GM18867 (cell line): Measurements from ENCODE around the gene COMMD6.

Source experiments
- ATAC-seq: cut with Tn5 transposase; IDR thresholded peaks from one replicate; pipeline ENCODE4 v1.9.1; 2021; ENCODE audit warnings: mild to moderate bottlenecking, moderate library complexity; ENCODE audit not compliant: unreplicated experiment

The COMMD6 gene

DNA sequence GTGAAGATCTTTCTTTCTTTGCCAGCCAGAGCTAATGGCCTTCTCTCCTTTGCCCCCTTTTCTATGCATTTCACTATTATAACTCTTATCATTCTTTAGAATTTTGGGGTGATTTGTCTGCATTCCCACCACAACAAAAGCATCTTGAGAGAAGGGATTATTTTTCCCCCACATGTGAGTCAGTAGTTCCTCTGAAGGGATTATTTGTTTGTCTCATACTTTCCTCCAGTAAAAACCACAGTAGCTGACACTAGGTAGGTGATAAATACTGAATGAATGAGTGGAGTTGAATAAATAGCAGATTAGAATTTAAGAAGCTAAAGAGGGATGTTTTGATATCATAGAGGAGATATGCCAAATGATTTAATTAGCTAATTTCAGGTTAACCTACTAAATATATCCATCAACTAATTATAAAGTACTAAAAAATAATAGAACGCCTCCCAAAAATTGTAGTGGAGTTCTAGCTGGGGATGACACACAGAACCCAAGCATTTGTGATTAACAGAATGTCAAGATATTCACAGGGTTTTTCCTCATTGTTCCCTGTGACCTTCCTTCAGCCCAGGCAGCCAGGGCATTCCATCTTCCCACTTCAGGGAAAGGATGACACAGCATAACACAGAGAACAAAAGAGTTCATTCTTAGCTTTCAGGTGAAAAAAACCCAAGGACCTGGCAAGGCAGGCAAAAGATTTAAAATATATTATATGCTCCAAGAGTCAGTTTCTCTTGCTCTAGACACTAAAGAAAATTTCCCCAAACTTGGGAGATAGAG, 52.2 kb downstream of the COMMD6 start:
- ATAC-seq: no peak

DNA sequence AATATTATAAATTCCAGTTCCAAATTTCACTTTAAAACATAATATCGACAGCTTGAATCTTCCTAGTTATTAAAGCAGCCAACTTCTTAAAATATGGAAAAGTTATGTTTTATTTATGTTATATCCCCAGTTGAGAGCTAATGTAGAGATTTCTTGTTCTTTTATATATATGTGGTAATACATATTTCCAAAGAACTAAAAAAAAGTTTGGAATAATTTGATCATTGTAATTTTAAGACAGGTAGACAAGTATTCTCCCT, 54.9 kb downstream of the COMMD6 start:
- ATAC-seq: no peak

DNA sequence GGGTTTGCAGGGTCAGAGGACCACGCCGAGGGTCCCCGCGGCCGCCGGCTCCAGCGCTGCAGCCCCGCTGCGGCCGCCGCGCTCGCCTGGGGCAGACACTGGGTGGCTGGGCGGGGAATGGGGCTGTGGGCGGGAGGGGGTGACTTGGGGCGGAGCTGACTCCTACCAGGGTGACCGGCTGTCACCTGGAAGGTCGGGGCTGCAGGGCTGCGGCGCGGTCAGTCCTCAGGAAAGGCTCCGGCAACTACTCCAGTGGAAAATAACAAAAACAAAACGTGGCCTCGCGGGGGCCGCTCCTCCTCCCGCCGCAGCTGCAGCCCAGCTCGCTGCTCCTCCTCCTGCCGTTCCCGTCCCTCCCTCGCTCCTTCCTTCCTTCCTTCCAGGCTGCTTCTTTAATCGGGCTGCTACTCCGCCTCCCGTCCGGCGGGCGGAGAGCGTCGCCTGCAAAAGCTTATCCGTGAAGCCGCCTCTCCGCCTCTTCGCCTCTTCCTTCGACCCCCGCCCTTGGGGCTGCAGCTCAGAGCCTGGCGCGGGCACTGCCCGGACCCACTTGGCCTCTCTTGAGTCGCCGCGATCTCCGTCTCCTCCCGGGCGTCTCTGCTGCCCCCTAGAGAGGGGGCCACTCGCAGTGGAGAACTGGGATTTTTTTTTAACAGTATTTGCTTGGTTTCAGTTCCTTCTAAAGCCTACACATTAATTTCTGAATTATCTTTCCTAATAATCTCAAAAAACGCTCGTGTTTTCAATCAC, 55.4 kb downstream of the COMMD6 start, which contains the start of gene TBC1D4:
Gene TBC1D4 (minus strand): TSS at position 100 of the 750 bp plus-strand sequence. CDS start 402 bp downstream, outside the sequence.
- ATAC-seq: peak; percentile 77

DNA sequence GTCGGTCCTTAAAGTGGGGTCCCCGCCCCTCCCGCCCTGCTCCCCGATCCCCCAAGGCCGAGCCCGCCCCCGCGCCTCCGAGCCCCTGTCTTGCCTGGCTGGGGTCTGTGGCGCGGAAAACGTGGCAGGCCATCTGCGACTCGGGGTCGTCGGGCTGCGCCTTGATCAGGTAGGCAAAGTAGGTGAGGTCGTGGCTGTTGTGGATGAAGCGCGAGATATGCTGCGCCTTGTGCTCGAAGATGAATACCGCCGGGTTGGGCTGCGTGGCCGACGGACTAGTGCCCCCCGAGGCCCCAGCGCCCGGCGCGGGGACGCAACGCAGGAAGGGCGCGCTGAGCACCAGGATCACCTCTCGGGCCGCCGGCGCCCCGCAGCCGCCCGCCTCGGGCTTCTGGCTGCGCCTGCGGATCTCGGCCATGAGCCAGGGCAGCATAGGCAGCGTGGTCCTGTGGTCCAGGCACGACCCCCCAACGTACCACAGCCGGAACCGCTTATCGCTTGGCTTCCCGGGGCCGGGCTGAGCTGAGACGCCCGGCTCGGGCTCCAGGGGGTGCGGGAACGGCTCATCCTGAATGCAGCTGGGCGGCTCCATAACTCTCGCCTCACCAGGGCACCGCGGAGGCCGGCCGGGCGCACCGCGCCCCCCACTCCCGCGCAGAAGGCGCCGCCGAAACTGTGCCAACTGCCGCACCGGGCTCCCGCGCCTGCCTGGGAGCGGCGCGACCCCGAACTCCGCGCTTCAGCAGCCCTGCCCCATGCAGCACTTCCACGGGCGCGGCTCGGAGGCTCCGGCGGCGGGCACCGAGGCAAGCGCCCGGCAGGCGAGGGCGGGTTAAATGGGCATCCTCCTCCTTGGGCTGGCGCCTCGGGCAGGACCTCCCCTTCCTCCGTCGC, 56.2 kb downstream of the COMMD6 start:
- ATAC-seq: peak; percentile 33

DNA sequence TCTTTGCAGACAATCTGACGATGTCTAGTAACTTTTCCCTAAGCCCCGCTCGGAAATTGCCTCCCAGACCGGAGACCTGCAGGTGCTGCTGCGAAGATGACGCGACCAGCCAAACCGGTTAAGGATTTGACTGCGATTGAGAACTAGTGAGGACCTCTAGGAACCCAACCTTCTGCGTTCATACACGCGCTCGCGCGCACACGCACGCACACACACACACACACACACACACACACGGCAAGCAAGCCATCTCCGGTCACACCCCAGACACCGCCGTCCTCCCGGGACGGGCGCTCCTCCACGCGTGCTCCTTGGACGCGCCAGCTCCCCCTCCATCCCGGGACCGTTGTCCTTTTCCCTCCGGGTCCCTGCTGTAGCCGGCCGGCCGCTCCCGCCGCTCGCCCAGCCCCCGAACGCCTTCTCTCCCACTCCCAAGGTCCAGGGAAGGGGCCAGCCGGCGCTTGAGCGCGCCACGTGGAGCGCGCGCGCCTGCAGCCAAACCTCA, 56.9 kb downstream of the COMMD6 start:
- ATAC-seq: peak; percentile 14

DNA sequence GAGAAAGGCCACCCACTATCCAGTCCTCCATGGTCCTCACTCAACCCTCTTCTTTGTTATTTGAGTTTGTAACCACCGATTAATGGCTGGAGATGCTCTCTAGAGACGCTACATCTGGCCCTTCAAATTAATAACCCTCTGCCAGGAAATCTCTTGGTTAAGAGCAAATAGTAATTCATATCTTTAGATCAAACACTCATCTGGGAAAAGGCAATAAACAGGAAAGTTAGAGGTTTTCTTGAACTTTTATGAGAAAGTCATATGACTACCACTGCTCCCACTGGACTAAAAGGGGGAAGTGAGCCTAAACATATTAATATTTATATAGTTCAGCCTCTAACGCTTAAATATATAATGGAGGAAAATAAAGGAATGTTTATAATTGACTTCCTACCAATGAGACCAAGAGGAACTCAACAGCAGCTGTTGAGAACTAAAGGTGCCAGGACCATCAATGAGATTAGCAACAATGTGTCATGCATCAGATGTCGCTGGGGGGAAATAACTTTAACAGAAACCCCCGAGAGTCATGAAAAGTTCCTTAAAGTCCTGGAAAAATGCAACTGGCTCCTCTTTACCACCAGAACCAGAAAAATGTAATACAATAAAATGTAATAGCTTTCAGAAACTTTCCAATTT, 58.4 kb downstream of the COMMD6 start:
- no peak for ATAC-seq

DNA sequence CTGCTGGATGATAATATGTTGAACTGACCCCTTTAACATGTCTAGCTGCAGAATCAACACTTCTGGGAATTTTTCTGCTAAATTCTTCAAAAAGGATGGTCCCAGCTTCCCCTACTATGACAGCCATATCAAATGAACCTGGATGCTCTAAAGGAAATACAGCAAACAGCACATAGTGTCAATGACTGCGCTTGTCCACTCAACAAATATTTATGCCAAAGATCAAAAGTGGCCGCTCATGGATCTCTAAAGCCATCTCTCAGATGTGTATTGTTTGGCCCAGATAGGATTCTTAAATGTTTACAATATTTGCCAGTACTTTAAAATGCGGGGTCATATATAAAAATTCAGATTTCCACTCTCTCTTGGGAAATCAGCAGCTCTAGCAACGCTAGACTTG, 59.0 kb downstream of the COMMD6 start:
- ATAC-seq: no peak
